HEK293T (cell line): ENCODE data around the gene HACD2.

Experiments used
- BHLHE40 ChIP-seq: fragments of 450-650 bp; IDR thresholded peaks from 2 replicates; pipeline ENCODE4 v1.6.1; 2016; ENCODE audit warnings: mild to moderate bottlenecking, moderate library complexity, borderline replicate concordance
- SUZ12 ChIP-seq: fragments of 450-650 bp; IDR thresholded peaks from 2 replicates; pipeline ENCODE4 v1.6.1; 2016; ENCODE audit warnings: mild to moderate bottlenecking

DNA sequence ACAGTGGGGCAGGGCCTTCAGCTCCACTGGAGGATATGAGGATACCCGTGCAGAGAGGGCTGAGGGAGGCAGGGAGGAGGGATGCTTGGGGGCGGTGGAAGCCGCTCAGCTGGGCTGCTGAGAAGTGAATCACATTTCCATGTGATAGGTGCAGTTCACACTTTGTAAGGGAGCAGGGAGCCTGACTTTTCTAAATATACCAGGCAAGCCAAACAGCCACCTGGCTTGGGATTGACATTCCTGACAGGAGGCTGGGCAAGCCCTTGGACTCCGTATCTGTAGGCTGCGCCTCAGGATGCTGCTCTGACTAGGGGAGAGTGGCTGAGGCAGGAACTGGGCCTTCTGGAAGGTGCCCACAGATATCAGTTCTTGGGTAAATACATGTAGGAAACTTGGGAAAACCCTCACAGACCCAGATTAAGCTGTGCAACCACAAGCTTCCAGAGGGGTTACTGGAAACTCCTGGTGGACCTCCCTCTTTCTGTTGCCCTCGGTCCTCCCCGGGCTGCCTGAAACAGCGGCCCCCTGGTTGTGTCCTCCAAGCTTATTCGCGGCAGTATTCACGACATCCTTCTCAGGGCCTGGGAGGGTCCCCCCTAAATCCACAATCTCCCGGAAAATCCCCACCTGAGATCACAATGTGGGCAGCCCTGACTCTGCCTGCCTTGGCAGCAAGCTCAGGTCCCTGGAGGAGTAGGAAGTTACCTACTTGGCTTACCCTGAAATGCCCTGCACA, 103.0 kb downstream of the HACD2 start:
- TF ChIP-seq BHLHE40 (no peak), SUZ12 (no peak)
